H9 (cell line): Measurements from ENCODE around the gene IQCM. TPM values are rescaled to one million over a fixed set of nuclear protein-coding genes. Genes with fewer than 3 reads are reported as not detected.

Source experiments
- DNase-seq: peaks from one replicate; pipeline ENCODE4 v3.0.0-alpha.2; 2017
- H2AFZ ChIP-seq: one replicate; pipeline ENCODE4 v1.6.1; 2013; ENCODE audit warnings: mild to moderate bottlenecking, low read length, control low read depth, moderate library complexity
- H2AK5ac ChIP-seq: 2 replicates; pipeline ENCODE4 v1.6.1; 2013; ENCODE audit warnings: low read length, control low read depth, mixed read lengths; ENCODE audit not compliant: insufficient read length
- H2BK120ac ChIP-seq: one replicate; pipeline ENCODE4 v1.6.1; 2013; ENCODE audit warnings: low read depth, mild to moderate bottlenecking, low read length, control low read depth, inconsistent platforms; ENCODE audit not compliant: poor library complexity, severe bottlenecking
- H2BK12ac ChIP-seq: 2 replicates; pipeline ENCODE4 v1.6.1; 2013; ENCODE audit warnings: low read length, control low read depth, mixed read lengths, low read depth; ENCODE audit not compliant: insufficient read length
- H2BK15ac ChIP-seq: 2 replicates; pipeline ENCODE4 v1.6.1; 2013; ENCODE audit warnings: low read depth, low read length, control low read depth
- H2BK20ac ChIP-seq: one replicate; pipeline ENCODE4 v1.6.1; 2013; ENCODE audit warnings: low read depth, mild to moderate bottlenecking, low read length, control low read depth, inconsistent platforms; ENCODE audit not compliant: poor library complexity, severe bottlenecking
- H2BK5ac ChIP-seq: 2 replicates; pipeline ENCODE4 v1.6.1; 2013; ENCODE audit warnings: low read length, control low read depth, mixed read lengths; ENCODE audit not compliant: insufficient read length
- H3K14ac ChIP-seq: 2 replicates; pipeline ENCODE4 v1.6.1; 2013; ENCODE audit warnings: low read length, control low read depth; ENCODE audit not compliant: insufficient read depth
- H3K18ac ChIP-seq: 2 replicates; pipeline ENCODE4 v1.6.1; 2013; ENCODE audit warnings: low read depth, mild to moderate bottlenecking, mixed read lengths, low read length, control low read depth; ENCODE audit not compliant: insufficient read length
- H3K23ac ChIP-seq: 2 replicates; pipeline ENCODE4 v1.6.1; 2013; ENCODE audit warnings: low read length, control low read depth, mixed read lengths, low read depth; ENCODE audit not compliant: insufficient read length
- H3K23me2 ChIP-seq: 2 replicates; pipeline ENCODE4 v1.6.1; 2013; ENCODE audit warnings: low read depth, mild to moderate bottlenecking, mixed read lengths, low read length, control low read depth; ENCODE audit not compliant: insufficient read length, poor library complexity, severe bottlenecking
- H3K27ac ChIP-seq: 2 replicates; pipeline ENCODE4 v1.5.1; 2013; ENCODE audit warnings: low read length, control low read depth, mixed read lengths, low read depth; ENCODE audit not compliant: insufficient read length
- H3K27me3 ChIP-seq: 2 replicates; pipeline ENCODE4 v1.6.1; 2013; ENCODE audit warnings: low read length, control low read depth, inconsistent platforms; ENCODE audit not compliant: insufficient read depth
- H3K4ac ChIP-seq: 2 replicates; pipeline ENCODE4 v1.6.1; 2013; ENCODE audit warnings: low read depth, mild to moderate bottlenecking, control low read depth, inconsistent platforms, low read length, moderate library complexity
- H3K4me1 ChIP-seq: 2 replicates; pipeline ENCODE4 v1.6.1; 2013; ENCODE audit warnings: low read length, control low read depth, inconsistent platforms; ENCODE audit not compliant: insufficient read depth
- H3K4me2 ChIP-seq: 2 replicates; pipeline ENCODE4 v1.6.1; 2013; ENCODE audit warnings: low read length, control low read depth, mixed read lengths; ENCODE audit not compliant: insufficient read length, insufficient read depth
- H3K56ac ChIP-seq: 2 replicates; pipeline ENCODE4 v1.6.1; 2013; ENCODE audit warnings: low read depth, mild to moderate bottlenecking, mixed read lengths, low read length, control low read depth; ENCODE audit not compliant: insufficient read length
- H3K79me1 ChIP-seq: 2 replicates; pipeline ENCODE4 v1.6.1; 2013; ENCODE audit warnings: low read depth, mild to moderate bottlenecking, moderate library complexity, low read length, control low read depth, inconsistent platforms; ENCODE audit not compliant: insufficient read depth, poor library complexity, severe bottlenecking
- H3K79me2 ChIP-seq: 2 replicates; pipeline ENCODE4 v1.6.1; 2013; ENCODE audit warnings: low read length, control low read depth, inconsistent platforms; ENCODE audit not compliant: insufficient read depth
- H3K9ac ChIP-seq: 2 replicates; pipeline ENCODE4 v1.6.1; 2013; ENCODE audit warnings: low read length, control low read depth, mixed read lengths; ENCODE audit not compliant: insufficient read length; ENCODE audit errors: extremely low read depth
- H3K9me3 ChIP-seq: one replicate; pipeline ENCODE4 v1.6.1; 2013; ENCODE audit warnings: low read depth, low read length, inconsistent platforms; ENCODE audit not compliant: control insufficient read depth
- H3T11ph ChIP-seq: one replicate; pipeline ENCODE4 v1.6.1; 2013; ENCODE audit warnings: mild to moderate bottlenecking, low read length, control low read depth, inconsistent platforms
- H4K20me1 ChIP-seq: one replicate; pipeline ENCODE4 v1.6.1; 2013; ENCODE audit not compliant: control insufficient read depth, insufficient read length, insufficient read depth
- H4K5ac ChIP-seq: 2 replicates; pipeline ENCODE4 v1.6.1; 2013; ENCODE audit warnings: low read depth, mild to moderate bottlenecking, mixed read lengths, low read length, control low read depth; ENCODE audit not compliant: insufficient read length
- H4K8ac ChIP-seq: replicated peaks from 2 replicates; pipeline ENCODE4 v1.6.1; 2013; ENCODE audit warnings: low read length, control low read depth, mixed read lengths, low read depth; ENCODE audit not compliant: insufficient read length
- H4K91ac ChIP-seq: 2 replicates; pipeline ENCODE4 v1.6.1; 2013; ENCODE audit warnings: low read depth, mild to moderate bottlenecking, moderate library complexity, mixed read lengths, low read length, control low read depth; ENCODE audit not compliant: insufficient read length
- H3K27ac Mint-ChIP-seq, 3 experiments: 2 replicates in 2 of 3; 3 replicates in 1 of 3; pipeline ENCODE4 v1.8.0; 2020 to 2021; ENCODE audit warnings: mixed read lengths in 3 of 3, mild to moderate bottlenecking in 1 of 3, moderate library complexity in 1 of 3
- H3K27me3 Mint-ChIP-seq: 2 replicates; pipeline ENCODE4 v1.8.0; 2021; ENCODE audit warnings: low read depth, mild to moderate bottlenecking, moderate library complexity, mixed read lengths
- H3K36me3 Mint-ChIP-seq, 3 experiments: 2 replicates in 2 of 3; 3 replicates in 1 of 3; pipeline ENCODE4 v1.8.0; 2020 to 2021; ENCODE audit warnings: low read depth in 3 of 3, mixed read lengths in 3 of 3; ENCODE audit not compliant: insufficient read depth in 1 of 3
- H3K4me1 Mint-ChIP-seq, 2 experiments: 2 replicates each; pipeline ENCODE4 v1.8.0; 2020; ENCODE audit warnings: mixed read lengths in 2 of 2
- H3K4me3 Mint-ChIP-seq, 2 experiments: 2 replicates in 1 of 2; 3 replicates in 1 of 2; pipeline ENCODE4 v1.8.0; 2020 to 2021; ENCODE audit warnings: mild to moderate bottlenecking in 2 of 2, mixed read lengths in 2 of 2, moderate library complexity in 1 of 2
- H3K9me3 Mint-ChIP-seq, 2 experiments: 2 replicates in 1 of 2; 3 replicates in 1 of 2; pipeline ENCODE4 v1.8.0; 2020; ENCODE audit warnings: mild to moderate bottlenecking in 2 of 2, mixed read lengths in 2 of 2, moderate library complexity in 1 of 2
- CTCF ChIP-seq: fragments of 200-600 bp; sonication (generic); conservative IDR thresholded peaks from 3 replicates; pipeline ENCODE4 v1.8.0; 2021; ENCODE audit warnings: antibody characterized with exemption, mild to moderate bottlenecking
- WGBS: extraction: QIAGEN DNeasy Blood & Tissue Kit; methylation state at CpG from one replicate; pipeline ENCODE4 v1.1.7; 2013; ENCODE audit warnings: missing lambda C conversion rate, low lambda C conversion rate, mixed read lengths; ENCODE audit not compliant: insufficient read length; ENCODE audit errors: extremely low coverage; 5-methylcytosine and 5-hydroxymethylcytosine counted together
- total RNA-seq: library from RNA; stranded (reverse); gene quantifications from 2 replicates; pipeline ENCODE4 v1.2.1, GENCODE V29; 2021

IQCM gene
- total RNA-seq, 1 experiment from 2014 or later: 0.15 TPM

GRCh38 chr4:149701435-149702156 lies 114.0 kb downstream of the IQCM start:
- H3K27ac ChIP-seq: no peak overlapping the region
- H3K4me1 ChIP-seq: no peaks in the 10 kb centered on the region
- H4K20me1 ChIP-seq: no peaks in the 10 kb centered on the region
- H3K56ac ChIP-seq: no peak overlapping the region
- WGBS: no CpG with 5 or more reads among the region's 2 CpGs
- no peak overlapping the region for H2BK20ac ChIP-seq
- H4K91ac ChIP-seq: no peak overlapping the region
- no peaks in the 10 kb centered on the region for H3K79me2 ChIP-seq
- no peak overlapping the region for H2BK12ac ChIP-seq
- no peaks in the 10 kb centered on the region for H3K23me2 ChIP-seq
- Mint-ChIP-seq H3K27ac (no peak overlapping the region), H3K4me1 (peaks cover 10 to 14% of the 10 kb centered on the region in 2 experiments), H3K36me3 (no peaks in the 10 kb centered on the region), H3K27me3 (peaks cover 2% of the 10 kb centered on the region; the same call in 1 of the 2 replicates), H3K9me3 (no peaks in the 10 kb centered on the region), H3K4me3 (no peak overlapping the region)
- no peaks in the 10 kb centered on the region for H3K27me3 ChIP-seq
- no peaks in the 10 kb centered on the region for H3K9me3 ChIP-seq
- H2AK5ac ChIP-seq: no peak overlapping the region
- H4K8ac ChIP-seq: no peak overlapping the region
- H2BK120ac ChIP-seq: no peak overlapping the region
- no peak overlapping the region for H4K5ac ChIP-seq
- no peaks in the 10 kb centered on the region for H3K79me1 ChIP-seq
- no peak overlapping the region for H3K4me2 ChIP-seq
- H2BK15ac ChIP-seq: no peak overlapping the region
- no peak overlapping the region for H3K18ac ChIP-seq
- no peak overlapping the region for H3K14ac ChIP-seq
- no peak overlapping the region for H2BK5ac ChIP-seq
- no peak for TF ChIP-seq CTCF
- no peak overlapping the region for H3K9ac ChIP-seq
- H3T11ph ChIP-seq: no peak overlapping the region
- DNase-seq: no peak
- no peak overlapping the region for H3K4ac ChIP-seq
- H3K23ac ChIP-seq: no peak overlapping the region
- no peak overlapping the region for H2AFZ ChIP-seq
